ACC112 (cell line): ENCODE results near the gene TMEM239.

Experiments
- H2AFZ ChIP-seq: fragments of 200-600 bp; sonication (generic); one replicate; pipeline ENCODE4 v1.6.0; 2017; ENCODE audit warnings: antibody characterized with exemption, low read length; ENCODE audit not compliant: unreplicated experiment
- H3K27ac ChIP-seq: fragments of 200-600 bp; sonication (generic); 2 replicates; pipeline ENCODE4 v1.5.1; 2014; ENCODE audit warnings: low read depth, mild to moderate bottlenecking, antibody characterized with exemption, low read length, moderate library complexity
- H3K27me3 ChIP-seq: fragments of 200-600 bp; sonication (generic); 2 replicates; pipeline ENCODE4 v1.6.1; 2014; ENCODE audit warnings: mild to moderate bottlenecking, antibody characterized with exemption, low read length, moderate library complexity, mixed read lengths; ENCODE audit not compliant: insufficient read depth
- H3K36me3 ChIP-seq: fragments of 200-600 bp; sonication (generic); 2 replicates; pipeline ENCODE4 v1.6.1; 2016; ENCODE audit warnings: mild to moderate bottlenecking, antibody characterized with exemption, low read length, moderate library complexity, mixed read lengths; ENCODE audit not compliant: insufficient read depth
- H3K4me1 ChIP-seq: fragments of 200-600 bp; sonication (generic); one replicate; pipeline ENCODE4 v1.6.1; 2016; ENCODE audit warnings: low read length, mixed read lengths; ENCODE audit not compliant: insufficient read depth, unreplicated experiment, control insufficient read depth
- H3K4me3 ChIP-seq: fragments of 200-600 bp; sonication (generic); 2 replicates; pipeline ENCODE4 v1.5.1; 2014; ENCODE audit warnings: mild to moderate bottlenecking, low read depth, low read length
- H3K79me2 ChIP-seq: fragments of 200-600 bp; sonication (generic); one replicate; pipeline ENCODE4 v1.6.0; 2016; ENCODE audit warnings: low read length; ENCODE audit not compliant: control insufficient read depth, unreplicated experiment, insufficient read depth

The TMEM239 gene

GRCh38 chr20:2809690-2810089 is 6.5 kb upstream of the TMEM239 start:
- H3K36me3 ChIP-seq = no peaks in the 10 kb centered on the region
- H3K27me3 ChIP-seq = peaks cover 29% of the 10 kb centered on the region
- no peak overlapping the region for H3K27ac ChIP-seq
- H3K4me3 ChIP-seq = no peak overlapping the region
- H3K79me2 ChIP-seq = no peaks in the 10 kb centered on the region
- H2AFZ ChIP-seq = no peak overlapping the region
- H3K4me1 ChIP-seq = peaks cover 13% of the 10 kb centered on the region

DNA sequence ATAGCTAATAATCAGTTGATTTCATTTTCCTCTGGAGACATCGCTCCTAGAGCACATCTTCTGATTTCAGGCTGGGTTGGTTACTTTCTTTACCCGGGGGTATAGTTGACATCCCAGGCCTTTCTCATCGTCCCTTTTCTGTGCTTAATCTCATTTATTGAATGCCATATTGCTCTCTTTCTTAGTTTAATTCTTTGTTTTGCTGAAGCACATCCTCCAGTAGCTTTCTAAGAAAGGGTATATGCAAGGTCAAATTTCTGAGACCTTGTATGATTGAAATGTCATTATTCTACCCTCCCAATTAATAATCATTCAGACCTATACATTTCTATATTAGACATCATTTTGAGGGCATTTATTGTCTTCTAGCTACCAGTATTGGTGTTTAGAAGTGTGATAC is 4.0 kb upstream of the TMEM239 start:
- Histone ChIP-seq H3K36me3 (no peaks in the 10 kb centered on the region), H3K4me3 (no peak overlapping the region), H3K27me3 (peaks cover 8% of the 10 kb centered on the region)

DNA sequence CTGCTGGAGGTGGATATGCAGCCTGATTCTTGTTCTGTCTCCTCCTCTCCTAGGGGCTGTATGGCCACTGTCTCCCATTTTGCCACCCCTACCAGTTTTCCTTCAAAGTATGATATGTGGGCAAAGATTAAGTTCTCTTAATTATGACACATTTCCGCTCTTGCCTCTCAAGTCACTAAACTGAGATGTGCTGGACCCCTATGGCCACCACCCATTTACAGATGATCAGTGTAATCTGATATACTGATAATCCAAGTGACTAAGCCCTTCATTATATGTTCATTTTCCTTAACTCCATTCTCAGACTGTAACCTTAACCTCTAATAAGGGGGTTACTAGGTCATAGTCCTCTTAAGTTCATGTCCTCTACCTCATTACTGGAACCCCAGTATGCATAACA is 2.1 kb upstream of the TMEM239 start:
- H3K27ac ChIP-seq = peak overlapping the region; percentile 53; the same call in 1 of the 2 replicates
- H3K4me3 ChIP-seq = peak overlapping the region; percentile 41; the same call in 1 of the 2 replicates
- no peak overlapping the region for H2AFZ ChIP-seq
- H3K27me3 ChIP-seq = no peaks in the 10 kb centered on the region
- no peaks in the 10 kb centered on the region for H3K79me2 ChIP-seq
- H3K36me3 ChIP-seq = no peaks in the 10 kb centered on the region
- peaks cover 28% of the 10 kb centered on the region for H3K4me1 ChIP-seq

More for the DNA sequence above, 4.0 kb upstream of the TMEM239 start:
- Histone ChIP-seq H2AFZ (no peak overlapping the region), H3K79me2 (no peaks in the 10 kb centered on the region), H3K27ac (no peak overlapping the region), H3K4me1 (peaks cover 28% of the 10 kb centered on the region)

GRCh38 chr20:2814587-2815051 is 1.5 kb upstream of the TMEM239 start, which contains the start of gene C20orf141:
TSS of gene C20orf141 (plus strand) at chr20:2814987. CDS start at chr20:2815185, 198 bp downstream.
- no peaks in the 10 kb centered on the region for H3K27me3 ChIP-seq
- H3K4me1 ChIP-seq = peaks cover 29% of the 10 kb centered on the region
- H3K79me2 ChIP-seq = no peaks in the 10 kb centered on the region
- H3K27ac ChIP-seq = peak within 1 kb of the TSS; percentile 53; the same call in 1 of the 2 replicates
- H2AFZ ChIP-seq = no peak within 1 kb of the TSS
- peak within 1 kb of the TSS; percentile 41; the same call in 1 of the 2 replicates for H3K4me3 ChIP-seq
- no peaks in the 10 kb centered on the region for H3K36me3 ChIP-seq

GRCh38 chr20:2815242-2815900 is 793 bp upstream of the TMEM239 start:
- Histone ChIP-seq H3K4me3 (no peak overlapping the region), H3K27ac (peak overlapping the region; percentile 8; the same call in 1 of the 2 replicates), H3K79me2 (no peaks in the 10 kb centered on the region), H2AFZ (no peak overlapping the region), H3K4me1 (peaks cover 36% of the 10 kb centered on the region), H3K27me3 (no peaks in the 10 kb centered on the region), H3K36me3 (no peaks in the 10 kb centered on the region)

GRCh38 chr20:2816583-2817340 is 598 bp downstream of the TMEM239 start:
- Histone ChIP-seq H3K4me3 (no peak overlapping the region), H3K4me1 (peaks cover 41% of the 10 kb centered on the region), H3K36me3 (no peaks in the 10 kb centered on the region), H3K27me3 (no peaks in the 10 kb centered on the region), H3K79me2 (no peaks in the 10 kb centered on the region), H2AFZ (no peak overlapping the region), H3K27ac (no peak overlapping the region)

- no peak overlapping the region for H2AFZ ChIP-seq
- H3K79me2 ChIP-seq = no peaks in the 10 kb centered on the region
- no peaks in the 10 kb centered on the region for H3K27me3 ChIP-seq
- no peak overlapping the region for H3K4me3 ChIP-seq
- no peak overlapping the region for H3K27ac ChIP-seq
- no peaks in the 10 kb centered on the region for H3K36me3 ChIP-seq
- peaks cover 44% of the 10 kb centered on the region for H3K4me1 ChIP-seq
These were observed 1.2 kb downstream of the TMEM239 start for GRCh38 chr20:2817341-2817726.

GRCh38 chr20:2817891-2818595 is 1.9 kb downstream of the TMEM239 start:
- Histone ChIP-seq H2AFZ (no peak overlapping the region), H3K79me2 (no peaks in the 10 kb centered on the region), H3K4me1 (peaks cover 44% of the 10 kb centered on the region), H3K36me3 (no peaks in the 10 kb centered on the region), H3K27ac (no peak overlapping the region), H3K27me3 (no peaks in the 10 kb centered on the region), H3K4me3 (no peak overlapping the region)

- no peaks in the 10 kb centered on the region for H3K36me3 ChIP-seq
- H3K4me1 ChIP-seq = peaks cover 26% of the 10 kb centered on the region
- peak overlapping the region; percentile 2 for H3K4me3 ChIP-seq
- H2AFZ ChIP-seq = peak overlapping the region; percentile 61
- H3K27ac ChIP-seq = 0 out of 2 replicates have a peak overlapping the region, but pooled peaks have one; percentile 0
- no peaks in the 10 kb centered on the region for H3K79me2 ChIP-seq
- no peaks in the 10 kb centered on the region for H3K27me3 ChIP-seq
These were observed 4.1 kb downstream of the TMEM239 start for GRCh38 chr20:2820084-2820895.
